GM18498 (cell line): ENCODE data around the gene FCHSD2.
"Not testable (repeated sequence)": the region's sequence is repeated elsewhere in the genome, so short reads cannot be mapped to it uniquely, and the experiment has no call there.

Experiments
- ATAC-seq: cut with Tn5 transposase; IDR thresholded peaks from one replicate; pipeline ENCODE4 v1.9.1; 2021; ENCODE audit warnings: mild to moderate bottlenecking, moderate library complexity; ENCODE audit not compliant: unreplicated experiment

Gene FCHSD2

DNA sequence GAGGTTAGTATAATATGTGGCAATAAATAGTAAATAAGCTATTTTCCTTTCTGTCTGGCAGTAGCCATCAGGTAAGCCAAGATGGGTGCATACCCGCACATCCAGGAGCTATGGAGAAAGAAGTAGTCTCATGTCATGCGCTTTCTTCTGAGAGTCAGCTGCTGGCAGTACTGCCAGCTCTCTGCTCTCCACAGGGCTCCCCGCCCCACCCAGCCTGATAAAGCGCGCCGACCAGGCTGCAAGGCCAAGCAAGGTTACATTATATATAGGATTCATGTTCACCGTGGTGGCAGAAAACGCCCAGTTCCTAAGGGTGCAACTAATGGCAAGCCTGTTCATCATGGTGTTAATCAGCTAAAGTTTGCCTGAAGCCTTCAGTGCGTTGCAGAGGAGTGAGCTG lies 201.7 kb downstream of the FCHSD2 start:
- no peak for ATAC-seq

DNA sequence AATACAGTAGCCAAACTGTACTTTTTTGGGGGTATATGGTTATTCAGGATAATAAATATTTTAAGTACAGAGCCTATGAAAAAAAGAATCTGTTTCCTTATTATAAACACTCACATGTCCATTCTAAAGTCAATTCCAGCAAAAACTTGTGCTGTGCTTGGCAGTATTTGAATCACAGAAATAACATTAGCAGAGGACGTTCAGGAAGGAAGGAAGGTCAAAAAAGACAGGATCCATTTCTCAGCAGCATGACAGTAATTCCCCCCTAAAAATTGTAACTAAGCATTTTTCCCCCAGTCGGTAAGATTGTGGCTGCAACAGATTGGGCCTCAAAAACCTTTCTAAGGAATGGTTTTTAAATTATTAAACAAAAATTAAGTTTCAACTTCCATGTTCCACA lies 203.1 kb downstream of the FCHSD2 start:
- ATAC-seq: no peak

DNA sequence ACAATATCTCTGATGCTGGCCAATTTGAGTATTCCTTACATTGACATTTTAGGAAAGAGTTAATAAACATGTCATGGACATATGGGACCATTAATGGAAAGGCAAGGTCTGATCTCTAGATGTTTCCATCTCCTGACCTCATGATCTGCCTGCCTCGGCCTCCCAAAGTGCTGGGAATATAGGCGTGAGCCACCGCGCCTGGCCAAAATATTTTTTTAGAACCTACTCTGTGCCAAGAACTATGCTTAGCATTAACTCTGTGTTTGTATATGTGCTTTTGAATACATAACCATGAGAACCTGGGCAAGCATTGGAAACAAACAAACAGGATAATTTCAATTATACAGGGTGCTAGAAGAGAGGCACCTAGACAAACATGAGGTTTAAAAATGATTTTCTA lies 204.7 kb downstream of the FCHSD2 start:
- ATAC-seq: no peak

DNA sequence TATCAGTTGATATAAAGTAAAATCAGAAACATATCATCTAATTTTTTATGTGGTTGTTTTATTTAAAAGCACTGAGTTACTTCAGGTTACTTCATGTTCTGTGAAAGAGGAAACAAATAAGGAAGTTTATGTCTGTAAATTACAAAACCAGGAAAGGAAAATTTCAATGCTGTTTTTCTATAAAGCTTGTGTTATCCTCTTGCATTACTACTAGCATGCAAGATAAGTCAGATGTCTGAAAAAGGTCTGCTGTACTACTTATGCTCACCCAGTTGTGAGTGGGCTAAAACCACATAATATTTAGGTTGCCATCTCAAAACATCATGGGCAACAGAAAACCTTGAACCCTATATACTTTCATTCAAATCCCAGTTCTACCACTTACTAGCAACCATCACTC lies 206.4 kb downstream of the FCHSD2 start:
- ATAC-seq: no peak

DNA sequence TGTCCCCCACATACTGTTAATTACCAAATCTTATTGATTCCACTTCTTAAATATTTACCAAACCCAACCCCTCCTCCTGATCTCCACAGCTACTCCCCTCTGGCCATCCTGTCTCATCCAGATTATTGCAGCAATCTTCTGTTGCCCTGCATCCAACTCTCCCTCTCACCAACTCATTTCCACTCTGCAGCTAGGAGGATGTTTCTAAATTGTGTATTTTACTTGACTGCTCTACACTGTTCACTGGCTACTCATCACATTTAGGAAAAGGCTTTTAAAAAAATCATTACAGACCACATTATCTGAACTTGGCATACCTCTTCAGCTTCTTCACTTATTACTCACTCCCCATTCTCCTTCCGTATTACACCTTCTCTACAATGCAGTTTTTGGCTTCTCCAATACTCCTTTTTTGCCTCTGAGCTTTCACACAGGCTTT lies 210.0 kb downstream of the FCHSD2 start:
- no peak for ATAC-seq

DNA sequence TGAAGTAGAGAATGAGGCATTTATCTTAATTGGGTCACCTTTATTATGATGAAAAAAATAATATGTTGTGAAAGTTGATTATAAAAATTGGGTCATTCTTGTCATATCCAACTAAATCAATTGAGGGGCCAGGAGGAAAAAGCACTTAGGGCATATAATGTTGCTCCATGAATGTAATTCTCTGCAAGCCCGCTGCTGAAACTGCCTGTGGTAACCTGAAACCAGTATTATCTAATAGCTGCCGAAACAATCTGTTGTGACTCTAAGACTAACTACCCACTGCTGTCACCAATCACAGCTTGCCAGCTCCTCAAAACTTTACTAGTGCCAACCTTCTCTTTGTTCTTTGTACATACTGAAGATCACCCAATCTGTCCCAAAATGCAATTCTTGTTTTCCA lies 212.1 kb downstream of the FCHSD2 start:
- ATAC-seq: no peak

DNA sequence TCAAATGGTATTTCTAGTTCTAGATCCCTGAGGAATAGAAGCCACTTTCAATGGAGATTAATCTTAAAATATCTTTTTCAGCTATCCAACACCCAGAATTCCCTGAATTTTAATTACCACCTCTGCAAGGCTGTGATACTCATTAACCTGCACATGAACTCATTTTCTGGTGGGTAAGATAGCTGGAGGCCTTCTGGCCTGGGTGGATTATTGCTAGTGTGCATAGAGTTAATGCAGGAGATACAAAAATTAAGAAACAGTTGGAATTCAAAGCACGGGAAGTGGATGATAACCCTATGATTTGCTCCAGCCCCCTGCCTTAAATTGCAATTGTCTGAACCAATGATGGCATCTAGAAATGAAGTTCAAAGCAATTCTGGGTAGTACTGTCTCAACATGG lies 212.9 kb downstream of the FCHSD2 start:
- no peak for ATAC-seq

DNA sequence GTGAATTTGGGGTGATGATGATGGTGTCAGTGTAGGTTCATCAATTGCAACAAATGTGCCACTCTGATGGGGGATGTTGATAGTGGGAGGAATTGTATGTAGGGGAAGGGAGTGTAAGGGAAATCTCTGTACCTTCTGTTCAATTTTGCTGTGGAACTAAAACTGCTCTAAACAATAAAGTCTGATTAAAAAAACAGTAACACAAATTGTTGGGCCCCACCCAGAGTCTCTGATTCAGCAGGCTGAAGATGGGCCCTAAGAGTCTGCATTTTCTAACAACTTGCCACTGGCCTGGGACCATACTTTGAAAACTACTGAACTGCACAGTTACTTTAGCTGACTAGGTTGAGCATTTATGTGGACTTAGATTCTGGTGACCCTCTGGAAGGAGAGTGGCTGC lies 214.7 kb downstream of the FCHSD2 start:
- no peak for ATAC-seq

DNA sequence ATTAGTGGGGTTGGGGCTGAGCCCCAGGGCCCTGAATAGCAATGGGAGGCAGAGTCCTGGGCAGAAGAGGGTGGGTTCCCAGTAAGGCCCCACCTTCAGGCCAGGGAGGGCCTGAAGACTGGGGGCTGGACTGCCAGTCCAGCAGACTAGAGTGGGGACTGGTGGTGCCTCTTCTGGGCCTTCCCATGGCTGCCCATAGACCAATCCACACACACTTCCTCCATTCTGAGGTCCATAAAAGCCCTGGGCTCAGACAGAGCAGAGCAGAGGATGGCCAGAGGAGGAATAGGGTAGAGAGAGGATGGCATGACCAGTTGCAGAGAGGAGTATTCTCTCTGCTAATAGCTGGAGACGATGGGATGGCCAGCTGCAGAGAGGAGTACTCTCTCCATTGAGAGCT lies 216.0 kb downstream of the FCHSD2 start:
- no peak for ATAC-seq

DNA sequence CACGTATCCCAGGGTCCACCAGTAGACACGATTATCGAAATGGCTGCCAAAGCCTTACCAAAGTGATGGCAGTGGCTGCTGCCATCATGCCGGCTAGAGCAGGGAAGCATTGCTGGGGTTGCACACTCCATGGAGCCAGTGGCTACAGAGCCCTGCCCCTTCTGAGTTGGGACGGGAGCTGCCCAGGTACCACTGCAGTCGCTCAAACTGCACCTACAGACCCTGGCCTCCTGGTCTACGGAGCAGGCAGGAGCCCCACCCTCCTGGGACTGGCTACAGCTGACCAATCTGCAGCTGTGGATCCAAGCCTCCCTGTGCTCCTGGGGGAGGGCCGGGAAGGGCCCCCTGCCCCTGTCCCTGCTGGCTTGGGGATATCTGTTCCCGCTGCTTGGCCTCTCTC lies 216.5 kb downstream of the FCHSD2 start:
- ATAC-seq: no peak

DNA sequence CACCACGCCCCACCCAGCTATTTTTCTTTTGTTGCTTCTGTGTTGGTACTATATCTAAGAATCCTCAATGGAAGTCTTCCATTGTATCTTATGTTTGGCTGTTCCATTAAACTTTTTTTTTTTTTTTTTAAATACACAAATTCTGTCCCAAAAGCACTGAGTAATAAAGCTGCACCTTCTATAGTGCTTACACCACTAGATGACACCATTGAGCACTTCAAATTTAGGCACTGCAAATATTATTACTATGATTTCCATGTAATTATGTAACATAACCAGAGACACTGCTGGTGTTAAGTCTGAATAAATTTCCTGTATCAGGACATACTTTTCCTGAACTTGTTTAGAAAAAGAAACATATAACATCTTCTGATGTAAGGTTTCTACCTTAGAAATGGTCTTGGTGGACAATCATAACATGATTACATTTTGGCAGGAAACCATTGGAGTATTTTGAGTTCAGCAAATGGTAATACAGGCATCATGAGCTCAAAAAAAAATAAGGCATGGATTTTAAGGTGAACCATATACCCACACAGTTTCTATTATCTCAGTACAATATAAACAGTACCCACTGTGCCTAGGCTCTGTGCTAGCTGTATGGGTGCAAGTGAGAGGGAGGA lies 217.4 kb downstream of the FCHSD2 start:
- no peak for ATAC-seq

DNA sequence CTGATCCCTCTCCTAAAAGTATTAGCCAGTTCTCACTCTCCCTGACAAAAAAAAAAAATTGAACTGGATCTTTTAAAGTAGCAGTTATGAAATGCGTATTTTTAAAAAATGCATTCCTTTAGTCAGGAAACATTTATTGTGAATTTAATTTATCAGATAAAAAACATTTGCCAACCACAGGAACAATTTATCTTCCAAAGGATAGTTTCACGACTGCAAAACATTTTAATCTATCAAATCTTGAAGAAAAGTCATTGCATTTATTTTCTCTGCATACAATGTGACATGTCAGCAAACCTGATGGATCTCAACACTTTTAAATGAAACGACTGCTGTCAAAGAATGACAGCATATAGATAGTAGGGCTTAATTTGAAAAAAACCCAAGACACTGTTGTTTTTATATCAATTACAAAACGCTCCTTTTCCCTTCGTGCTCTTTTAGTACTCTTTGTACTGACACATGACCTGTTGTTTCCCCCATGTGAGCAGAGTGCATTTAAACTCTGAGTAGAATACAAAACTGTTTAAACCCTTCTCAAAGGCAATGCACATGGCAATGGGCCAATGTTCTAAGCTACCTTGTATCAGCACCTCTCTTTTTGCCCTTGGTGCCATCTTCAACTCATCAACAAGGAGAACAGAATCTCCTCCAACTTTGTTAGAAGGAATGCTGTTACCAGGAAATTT lies 220.9 kb downstream of the FCHSD2 start:
- ATAC-seq: no peak

DNA sequence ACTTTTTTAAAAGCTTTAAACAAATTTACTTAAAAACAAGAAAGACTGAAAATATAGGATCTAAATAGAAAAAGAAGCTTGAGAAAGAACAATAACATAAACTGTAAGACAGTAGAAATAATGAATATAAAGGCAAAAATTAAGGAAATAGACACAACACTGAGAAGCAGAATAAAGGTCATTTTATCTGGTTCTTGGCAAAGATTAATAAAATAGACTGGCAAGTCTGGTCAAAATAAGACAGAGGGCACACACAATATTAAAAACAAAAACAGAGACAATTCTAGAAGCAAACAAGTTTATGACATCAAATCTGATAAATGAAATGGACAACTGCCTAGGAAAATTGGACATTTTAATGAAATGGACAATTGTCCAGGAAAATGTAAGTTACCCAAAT lies 222.1 kb downstream of the FCHSD2 start:
- no peak for ATAC-seq

DNA sequence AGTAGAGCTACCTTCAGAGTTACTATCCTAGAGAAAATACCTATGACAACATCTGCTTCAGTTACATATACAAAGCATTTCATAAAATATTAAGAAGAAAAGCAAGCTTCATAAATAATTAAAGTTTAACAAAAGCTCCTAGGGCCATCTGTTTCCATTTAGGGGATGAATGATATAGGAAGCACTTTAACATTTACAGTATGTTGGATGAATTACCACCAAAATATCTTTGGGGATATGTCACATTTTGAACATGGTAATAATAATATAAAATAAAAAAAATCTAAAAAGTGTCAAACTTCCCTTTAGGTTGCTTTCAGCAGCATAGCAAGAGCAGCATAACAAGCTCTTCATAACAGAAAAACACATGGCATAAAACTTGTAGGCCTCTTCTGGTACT lies 223.3 kb downstream of the FCHSD2 start:
- ATAC-seq: no peak

DNA sequence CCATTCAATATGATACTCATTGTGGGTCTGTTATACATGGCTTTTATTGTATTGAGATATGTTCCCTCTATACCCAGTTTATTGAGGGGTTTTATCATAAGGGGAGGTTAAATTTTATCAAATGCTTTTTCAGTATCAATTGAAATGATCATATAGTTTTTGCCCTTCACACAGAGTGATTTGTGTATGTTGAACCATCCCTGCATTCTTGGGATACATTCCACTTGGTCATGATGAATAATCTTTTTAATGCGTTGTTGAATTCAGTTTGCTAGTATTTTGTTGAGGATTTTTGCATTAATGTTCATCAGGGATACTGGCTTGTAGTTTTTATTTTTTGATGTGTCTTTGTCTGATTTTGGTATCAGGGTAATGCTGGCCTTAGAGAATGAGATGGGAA lies 229.9 kb downstream of the FCHSD2 start:
- no peak for ATAC-seq

DNA sequence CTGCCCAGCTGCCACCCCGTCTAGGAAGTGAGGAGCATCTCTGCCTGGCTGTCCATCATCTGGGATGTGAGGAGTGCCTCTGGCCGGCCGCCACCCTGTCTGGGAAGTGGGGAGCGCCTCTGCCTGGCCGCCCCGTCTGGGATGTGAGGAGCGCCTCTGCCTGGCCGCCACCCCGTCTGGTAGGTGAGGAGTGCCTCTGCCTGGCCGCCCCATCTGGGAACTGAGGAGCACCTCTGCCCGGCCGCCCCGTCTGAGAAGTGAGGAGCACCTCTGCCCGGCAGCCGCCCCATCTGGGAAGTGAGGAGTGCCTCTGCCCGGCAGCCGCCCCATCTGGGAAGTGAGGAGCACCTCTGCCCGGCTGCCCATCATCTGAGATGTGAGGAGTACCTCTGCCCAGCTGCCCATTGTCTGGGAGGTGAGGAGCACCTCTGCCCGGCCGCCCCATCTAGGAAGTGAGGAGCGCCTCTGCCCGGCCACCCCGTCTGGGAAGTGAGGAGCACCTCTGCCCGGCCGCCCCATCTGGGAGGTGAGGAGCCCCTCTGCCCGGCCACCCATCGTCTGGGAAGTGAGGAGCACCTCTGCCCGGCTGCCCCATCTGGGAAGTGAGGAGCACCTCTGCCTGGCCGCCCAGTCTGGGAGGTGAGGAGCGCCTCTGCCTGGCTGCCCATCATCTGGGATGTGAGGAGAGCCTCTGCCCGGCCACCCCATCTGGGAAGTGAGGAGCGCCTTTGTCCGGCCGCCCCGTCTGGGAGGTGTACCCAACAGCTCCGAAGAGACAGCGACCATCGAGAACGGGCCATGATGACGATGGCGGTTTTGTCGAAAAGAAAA lies 232.3 kb downstream of the FCHSD2 start:
- not testable (repeated sequence) for ATAC-seq

DNA sequence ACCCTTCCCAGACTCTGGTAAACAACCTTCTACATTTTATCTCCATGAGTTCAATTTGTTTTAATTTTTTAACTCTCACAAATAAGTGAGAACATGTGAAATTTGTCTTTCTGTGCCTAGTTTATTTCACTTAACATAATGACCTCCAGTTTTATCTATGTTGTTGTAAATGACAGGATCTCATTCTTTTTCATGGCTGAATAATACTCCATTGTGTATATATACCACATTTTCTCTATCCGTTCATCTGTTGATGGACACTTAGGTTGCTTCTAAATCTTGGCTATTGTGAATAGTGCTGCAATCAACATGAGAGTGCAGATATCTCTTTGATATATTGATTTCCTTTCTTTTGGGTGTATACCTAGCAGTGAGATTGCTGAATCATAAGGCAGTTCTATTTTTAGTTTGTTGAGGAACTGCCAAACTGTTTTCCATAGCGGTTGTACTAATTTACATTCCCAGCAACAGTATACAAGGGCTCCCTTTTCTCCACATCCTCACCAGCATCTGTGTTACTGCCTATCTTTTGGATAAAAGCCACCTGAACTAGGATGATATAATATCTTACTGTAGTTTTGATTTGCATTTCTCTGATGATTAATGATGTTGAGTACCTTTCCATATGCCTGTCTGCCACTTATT lies 234.0 kb downstream of the FCHSD2 start:
- ATAC-seq: no peak

DNA sequence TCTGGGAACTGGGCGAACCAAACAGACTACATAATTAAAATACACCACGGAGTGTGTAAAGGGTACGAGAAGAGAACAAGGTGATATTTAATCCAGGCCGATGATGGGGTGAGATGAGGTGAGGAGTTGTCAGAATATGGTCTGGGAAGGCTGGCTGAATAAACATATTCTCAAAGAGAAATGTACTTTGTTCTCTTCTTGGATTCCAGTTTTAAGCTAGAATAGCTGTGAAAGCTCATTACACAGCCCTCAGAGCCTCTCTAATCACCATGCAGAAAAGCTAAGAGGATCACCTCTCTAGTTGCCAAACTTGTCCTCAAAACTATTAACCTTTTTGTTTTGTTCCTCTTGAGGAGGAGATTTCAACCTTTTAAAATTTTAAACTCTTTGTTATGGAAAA lies 238.1 kb downstream of the FCHSD2 start:
- ATAC-seq: no peak

DNA sequence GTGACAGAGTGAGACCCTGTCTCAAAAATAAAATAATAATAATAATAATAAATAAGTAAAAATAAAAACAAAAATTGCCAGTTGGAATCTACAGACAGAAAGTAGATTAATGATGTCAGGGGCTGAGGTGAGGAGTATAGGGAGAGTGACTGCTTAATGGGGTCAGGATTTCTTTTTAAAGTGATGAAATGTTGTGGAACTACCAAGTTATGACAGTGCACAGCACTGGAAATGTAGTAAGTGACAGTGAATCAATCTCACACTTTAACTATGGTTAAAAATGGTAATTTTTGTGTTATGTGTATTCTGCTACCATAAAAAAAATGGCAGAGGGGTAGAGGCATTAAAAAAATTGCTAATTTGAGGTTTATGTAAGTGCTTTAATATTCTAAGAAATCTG lies 240.7 kb downstream of the FCHSD2 start:
- ATAC-seq: no peak

DNA sequence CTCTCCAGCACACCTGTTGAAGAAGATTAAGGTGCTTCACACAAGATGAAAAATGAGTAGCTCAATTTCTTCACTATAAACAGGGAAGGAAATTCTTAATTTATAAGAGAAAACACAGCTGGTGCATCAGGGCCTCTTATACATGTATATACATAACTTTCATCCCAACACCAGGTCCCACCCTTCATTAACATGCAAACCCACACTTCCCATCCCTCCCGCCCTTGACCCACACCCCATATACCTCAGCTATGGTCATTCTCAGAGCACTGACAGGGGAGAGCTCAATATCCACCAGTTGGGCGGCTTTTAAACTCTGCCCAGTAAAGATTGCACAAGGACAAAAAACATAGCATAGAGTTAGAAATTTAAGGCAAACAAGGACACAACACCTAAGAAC lies 242.1 kb downstream of the FCHSD2 start:
- ATAC-seq: no peak

DNA sequence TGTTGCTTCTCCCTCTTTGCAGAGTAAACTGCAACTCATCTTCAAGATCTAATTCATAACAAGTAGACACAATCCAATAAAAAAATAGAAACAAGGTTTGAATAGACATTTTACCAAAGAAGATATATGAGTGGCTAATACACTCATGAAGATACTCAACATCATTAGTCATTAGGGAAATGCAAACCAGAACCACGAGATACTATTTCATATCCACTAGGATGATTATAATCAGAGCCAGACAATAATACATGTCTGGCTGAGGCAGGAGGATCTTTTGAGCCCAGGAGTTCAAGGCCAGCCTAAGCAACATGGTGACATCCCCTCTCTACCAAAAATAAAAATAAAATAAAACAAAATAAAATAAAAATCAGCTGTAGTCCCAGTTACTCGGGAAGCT lies 242.9 kb downstream of the FCHSD2 start:
- no peak for ATAC-seq

DNA sequence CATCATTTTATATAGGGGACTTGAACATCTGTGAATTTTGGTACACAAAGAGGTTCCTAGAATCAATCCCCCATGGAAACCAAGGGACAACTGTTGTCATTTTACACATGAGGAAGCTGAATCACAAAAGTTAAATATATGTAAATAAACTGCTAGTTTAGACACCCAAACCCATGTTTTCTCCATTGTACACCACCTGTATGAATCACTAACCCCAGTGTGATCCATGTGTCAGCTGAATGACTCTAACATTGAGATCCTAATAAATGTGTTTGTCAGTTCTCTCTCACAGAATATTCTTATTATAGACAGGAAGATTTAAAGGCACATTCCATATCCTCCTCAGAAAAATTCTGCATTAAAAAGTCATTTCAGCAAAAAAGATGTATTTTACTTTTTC lies 244.6 kb downstream of the FCHSD2 start:
- ATAC-seq: no peak
